ENCODE results near the gene PBX3.

DNA sequence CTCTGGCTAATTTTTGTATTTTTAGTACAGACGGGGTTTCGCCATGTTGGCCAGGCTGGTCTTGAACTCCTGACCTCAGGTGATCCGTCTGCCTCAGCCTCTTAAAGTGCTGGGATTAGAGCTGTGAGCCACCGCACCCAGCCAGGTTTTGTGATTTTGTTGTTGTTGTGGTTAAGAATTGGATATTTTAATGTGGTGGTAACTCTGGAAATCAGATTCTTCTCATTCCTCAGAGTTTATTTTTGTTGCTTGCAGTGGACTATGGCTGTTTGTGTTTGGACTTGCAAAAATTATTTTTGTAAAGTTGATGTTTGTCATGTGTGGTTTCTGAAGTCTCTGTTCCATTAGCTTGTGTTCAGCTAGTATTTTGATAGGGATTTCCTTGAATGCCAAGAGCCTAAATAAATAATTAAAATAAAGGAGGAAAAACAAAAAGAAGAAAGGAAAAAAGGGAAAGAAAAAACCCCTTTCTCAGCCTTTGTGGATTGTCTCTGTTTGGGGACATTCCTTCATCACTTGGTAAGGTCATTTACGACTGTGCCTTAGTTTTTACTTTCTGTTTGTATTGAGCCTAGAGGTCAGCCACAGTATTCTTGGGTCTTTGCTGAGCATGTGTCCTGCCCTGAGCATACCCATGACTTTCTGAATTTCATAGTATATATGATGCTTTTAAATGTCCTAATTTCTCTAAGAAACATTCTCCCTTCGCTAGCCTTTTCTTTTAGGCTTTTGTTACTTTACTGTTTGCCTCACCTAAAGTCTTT lies 37.3 kb downstream of the PBX3 start:
- TF ChIP-seq, protein P1, sequence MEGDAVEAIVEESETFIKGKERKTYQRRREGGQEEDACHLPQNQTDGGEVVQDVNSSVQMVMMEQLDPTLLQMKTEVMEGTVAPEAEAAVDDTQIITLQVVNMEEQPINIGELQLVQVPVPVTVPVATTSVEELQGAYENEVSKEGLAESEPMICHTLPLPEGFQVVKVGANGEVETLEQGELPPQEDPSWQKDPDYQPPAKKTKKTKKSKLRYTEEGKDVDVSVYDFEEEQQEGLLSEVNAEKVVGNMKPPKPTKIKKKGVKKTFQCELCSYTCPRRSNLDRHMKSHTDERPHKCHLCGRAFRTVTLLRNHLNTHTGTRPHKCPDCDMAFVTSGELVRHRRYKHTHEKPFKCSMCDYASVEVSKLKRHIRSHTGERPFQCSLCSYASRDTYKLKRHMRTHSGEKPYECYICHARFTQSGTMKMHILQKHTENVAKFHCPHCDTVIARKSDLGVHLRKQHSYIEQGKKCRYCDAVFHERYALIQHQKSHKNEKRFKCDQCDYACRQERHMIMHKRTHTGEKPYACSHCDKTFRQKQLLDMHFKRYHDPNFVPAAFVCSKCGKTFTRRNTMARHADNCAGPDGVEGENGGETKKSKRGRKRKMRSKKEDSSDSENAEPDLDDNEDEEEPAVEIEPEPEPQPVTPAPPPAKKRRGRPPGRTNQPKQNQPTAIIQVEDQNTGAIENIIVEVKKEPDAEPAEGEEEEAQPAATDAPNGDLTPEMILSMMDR (IDR thresholded peaks at IDR 0.05), result no peak
- TF ChIP-seq POLR2AphosphoS5 (IDR thresholded peaks at IDR 0.05) (no peak), POLR2A (IDR thresholded peaks at IDR 0.05) (no peak)

All from suprapubic skin (tissue), 4 donors.